Measurements from ENCODE around the gene GLRB.

GRCh38 chr4:157114671-157115070 lies 38.7 kb downstream of the GLRB start:
- TF ChIP-seq CTCF (IDR thresholded peaks at IDR 0.05): no peak
- TF ChIP-seq POLR2A (IDR thresholded peaks at IDR 0.05): no peak

Data from Peyer's patch (tissue), 4 donors.